ENCODE results near the gene YOD1.

DNA sequence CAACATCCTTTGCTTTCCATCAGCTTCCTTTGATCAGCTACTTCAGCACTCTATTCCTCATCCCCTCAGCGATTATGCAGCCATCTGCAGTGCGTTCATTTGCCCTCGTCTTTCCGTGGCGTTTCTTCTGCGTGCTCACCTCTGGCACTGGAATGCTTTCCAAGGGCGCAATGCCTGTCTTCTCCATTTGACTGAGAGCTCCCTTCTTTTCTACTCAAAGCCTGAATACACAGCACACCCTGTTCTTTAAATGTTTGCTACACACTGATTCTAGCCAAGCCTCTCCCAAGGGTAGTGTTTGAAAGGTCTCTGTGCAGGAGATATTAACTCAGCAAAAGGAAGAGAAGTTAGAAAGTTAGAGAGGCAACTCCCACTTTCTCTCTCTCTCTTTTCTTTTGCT, 41.1 kb downstream of the YOD1 start:
- TF ChIP-seq, protein P1, sequence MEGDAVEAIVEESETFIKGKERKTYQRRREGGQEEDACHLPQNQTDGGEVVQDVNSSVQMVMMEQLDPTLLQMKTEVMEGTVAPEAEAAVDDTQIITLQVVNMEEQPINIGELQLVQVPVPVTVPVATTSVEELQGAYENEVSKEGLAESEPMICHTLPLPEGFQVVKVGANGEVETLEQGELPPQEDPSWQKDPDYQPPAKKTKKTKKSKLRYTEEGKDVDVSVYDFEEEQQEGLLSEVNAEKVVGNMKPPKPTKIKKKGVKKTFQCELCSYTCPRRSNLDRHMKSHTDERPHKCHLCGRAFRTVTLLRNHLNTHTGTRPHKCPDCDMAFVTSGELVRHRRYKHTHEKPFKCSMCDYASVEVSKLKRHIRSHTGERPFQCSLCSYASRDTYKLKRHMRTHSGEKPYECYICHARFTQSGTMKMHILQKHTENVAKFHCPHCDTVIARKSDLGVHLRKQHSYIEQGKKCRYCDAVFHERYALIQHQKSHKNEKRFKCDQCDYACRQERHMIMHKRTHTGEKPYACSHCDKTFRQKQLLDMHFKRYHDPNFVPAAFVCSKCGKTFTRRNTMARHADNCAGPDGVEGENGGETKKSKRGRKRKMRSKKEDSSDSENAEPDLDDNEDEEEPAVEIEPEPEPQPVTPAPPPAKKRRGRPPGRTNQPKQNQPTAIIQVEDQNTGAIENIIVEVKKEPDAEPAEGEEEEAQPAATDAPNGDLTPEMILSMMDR (conservative IDR thresholded peaks at IDR 0.05 in 1 of 2, IDR thresholded peaks at IDR 0.05 in 1 of 2; ENCODE audit: low read depth in 1 of 2, low read length in 2 of 2) = no peak
- no peak for TF ChIP-seq EZH2 (IDR thresholded peaks at IDR 0.05; ENCODE audit: low read length, missing control alignments)

Data from fibroblast of lung (primary cell).